HEK293 (cell line): ENCODE measurements around the gene ECT2L.

ENCODE experiments used
- CTCF ChIA-PET: fragments of 350-600 bp; formaldehyde crosslinking; extraction: SDS; loops from one replicate; lab custom pipeline; 2021; ENCODE audit warnings: antibody characterized with exemption; lab: Yijun Ruan, JAX
- POLR2A ChIA-PET: fragments of 300-600 bp; formaldehyde crosslinking; extraction: SDS; loops from one replicate; lab custom pipeline; 2020; ENCODE audit warnings: antibody characterized with exemption, inconsistent platforms; lab: Yijun Ruan, JAX
- H3K27ac ChIP-seq: fragments of 200-500 bp; sonication (Bioruptor generic); 2 replicates; pipeline ENCODE4 v1.5.1; 2014; ENCODE audit warnings: low read depth, low read length, control low read depth, inconsistent platforms; ENCODE audit errors: extremely low read depth
- H3K36me3 ChIP-seq, 2 experiments: fragments of 200-500 bp in 1 of 2; sonication (Bioruptor generic) in 1 of 2; 1 replicate in 1 of 2; 2 replicates in 1 of 2; pipeline ENCODE4 v1.5.1; 2014 to 2017; ENCODE audit warnings: inconsistent platforms in 2 of 2, low read length in 2 of 2; ENCODE audit not compliant: control insufficient read depth in 2 of 2, insufficient read depth in 1 of 2
- H3K4me1 ChIP-seq: fragments of 200-500 bp; sonication (Bioruptor generic); 2 replicates; pipeline ENCODE4 v1.5.1; 2014; ENCODE audit warnings: mild to moderate bottlenecking, low read length, inconsistent platforms; ENCODE audit not compliant: control insufficient read depth, insufficient read depth
- H3K4me3 ChIP-seq: 2 replicates; pipeline ENCODE4 v1.5.1; 2011; ENCODE audit warnings: low read depth, mild to moderate bottlenecking, control low read depth, low read length, moderate library complexity
- H3K9me3 ChIP-seq: fragments of 200-500 bp; sonication (Bioruptor generic); 2 replicates; pipeline ENCODE4 v1.5.1; 2014; ENCODE audit warnings: low read depth, low read length, inconsistent platforms; ENCODE audit not compliant: control insufficient read depth, insufficient read depth
- KLF17 ChIP-seq: fragments of 450-650 bp; formaldehyde crosslinking; IDR thresholded peaks from 2 replicates; pipeline ENCODE4 v1.5.1; 2016; ENCODE audit warnings: missing biosample characterization, missing genetic modification characterization
- KLF7 ChIP-seq: fragments of 450-650 bp; formaldehyde crosslinking; IDR thresholded peaks from 2 replicates; pipeline ENCODE4 v1.5.1; 2016; ENCODE audit warnings: missing biosample characterization, missing genetic modification characterization, borderline replicate concordance
- TCF7L2 ChIP-seq: IDR thresholded peaks from 2 replicates; pipeline ENCODE4 v1.6.1; 2011; ENCODE audit warnings: low read depth, mild to moderate bottlenecking, inconsistent platforms, low read length, moderate library complexity, borderline replicate concordance
- TRIM28 ChIP-seq: IDR thresholded peaks from 2 replicates; pipeline ENCODE4 v1.6.1; 2011; ENCODE audit warnings: low read length, control low read depth, borderline replicate concordance
- ZBTB48 ChIP-seq: fragments of 450-650 bp; formaldehyde crosslinking; IDR thresholded peaks from 2 replicates; pipeline ENCODE4 v1.5.1; 2016; ENCODE audit warnings: missing biosample characterization, missing genetic modification characterization
- ZFP41 ChIP-seq: fragments of 450-650 bp; formaldehyde crosslinking; IDR thresholded peaks from 2 replicates; pipeline ENCODE4 v1.5.1; 2016; ENCODE audit warnings: missing biosample characterization, missing genetic modification characterization, borderline replicate concordance
- ZNF140 ChIP-seq: fragments of 450-650 bp; formaldehyde crosslinking; IDR thresholded peaks from 2 replicates; pipeline ENCODE4 v1.5.1; 2016; ENCODE audit warnings: missing biosample characterization, missing genetic modification characterization
- ZNF16 ChIP-seq: fragments of 450-650 bp; formaldehyde crosslinking; IDR thresholded peaks from 2 replicates; pipeline ENCODE4 v1.5.1; 2016; ENCODE audit warnings: low read depth, missing biosample characterization, missing genetic modification characterization
- ZNF239 ChIP-seq: fragments of 450-650 bp; formaldehyde crosslinking; IDR thresholded peaks from 2 replicates; pipeline ENCODE4 v1.5.1; 2016; ENCODE audit warnings: missing biosample characterization, missing genetic modification characterization
- ZNF24 ChIP-seq: fragments of 450-650 bp; formaldehyde crosslinking; IDR thresholded peaks from 2 replicates; pipeline ENCODE4 v1.5.1; 2016; ENCODE audit warnings: missing biosample characterization, missing genetic modification characterization
- ZNF266 ChIP-seq: fragments of 450-650 bp; formaldehyde crosslinking; IDR thresholded peaks from 2 replicates; pipeline ENCODE4 v1.5.1; 2016; ENCODE audit warnings: missing biosample characterization, missing genetic modification characterization, low read depth
- ZNF274 ChIP-seq, 2 experiments: fragments of 200-500 bp in 1 of 2; fragments of 450-650 bp in 1 of 2; sonication (Bioruptor generic) in 1 of 2; formaldehyde crosslinking in 1 of 2; IDR thresholded peaks; 2 replicates each; pipeline versions ENCODE4 v1.5.1 to v1.6.1; 2014 to 2016; ENCODE audit warnings: borderline replicate concordance in 1 of 2, inconsistent platforms in 1 of 2, low read length in 1 of 2, missing biosample characterization in 1 of 2, missing genetic modification characterization in 1 of 2
- ZNF280D ChIP-seq: fragments of 450-650 bp; formaldehyde crosslinking; IDR thresholded peaks from 2 replicates; pipeline ENCODE4 v1.5.1; 2016; ENCODE audit warnings: missing biosample characterization, missing genetic modification characterization
- ZNF292 ChIP-seq: fragments of 450-650 bp; formaldehyde crosslinking; IDR thresholded peaks from 2 replicates; pipeline ENCODE4 v1.5.1; 2016; ENCODE audit warnings: low read depth, missing biosample characterization, missing genetic modification characterization, borderline replicate concordance
- ZNF335 ChIP-seq: fragments of 450-650 bp; formaldehyde crosslinking; conservative IDR thresholded peaks from 2 replicates; pipeline ENCODE4 v1.5.1; 2016; ENCODE audit warnings: missing biosample characterization, missing genetic modification characterization
- ZNF416 ChIP-seq: fragments of 450-650 bp; formaldehyde crosslinking; IDR thresholded peaks from 2 replicates; pipeline ENCODE4 v1.5.1; 2016; ENCODE audit warnings: missing biosample characterization, missing genetic modification characterization
- ZNF518A ChIP-seq: fragments of 450-650 bp; formaldehyde crosslinking; conservative IDR thresholded peaks from 2 replicates; pipeline ENCODE4 v1.5.1; 2016; ENCODE audit warnings: low read depth, missing biosample characterization, missing genetic modification characterization
- ZNF548 ChIP-seq: fragments of 450-650 bp; formaldehyde crosslinking; IDR thresholded peaks from 2 replicates; pipeline ENCODE4 v1.5.1; 2016; ENCODE audit warnings: missing biosample characterization, missing genetic modification characterization
- ZNF580 ChIP-seq: fragments of 450-650 bp; formaldehyde crosslinking; IDR thresholded peaks from 2 replicates; pipeline ENCODE4 v1.5.1; 2016; ENCODE audit warnings: missing biosample characterization, missing genetic modification characterization
- ZNF677 ChIP-seq: fragments of 450-650 bp; IDR thresholded peaks from 2 replicates; pipeline ENCODE4 v1.5.0; 2018; ENCODE audit warnings: missing biosample characterization, mild to moderate bottlenecking, missing genetic modification characterization, moderate library complexity
- ZNF785 ChIP-seq: fragments of 450-650 bp; formaldehyde crosslinking; IDR thresholded peaks from 2 replicates; pipeline ENCODE4 v1.5.1; 2016; ENCODE audit warnings: missing biosample characterization, missing genetic modification characterization
- ZNF791 ChIP-seq: fragments of 450-650 bp; formaldehyde crosslinking; IDR thresholded peaks from 2 replicates; pipeline ENCODE4 v1.5.1; 2016; ENCODE audit warnings: missing biosample characterization, missing genetic modification characterization
- ZSCAN4 ChIP-seq: fragments of 450-650 bp; formaldehyde crosslinking; IDR thresholded peaks from 2 replicates; pipeline ENCODE4 v1.5.1; 2017; ENCODE audit warnings: missing biosample characterization, missing genetic modification characterization
- ZXDB ChIP-seq: fragments of 450-650 bp; formaldehyde crosslinking; IDR thresholded peaks from 2 replicates; pipeline ENCODE4 v1.5.1; 2016; ENCODE audit warnings: missing biosample characterization, missing genetic modification characterization

ECT2L gene

GRCh38 chr6:138923561-138923960, 127.7 kb downstream of the ECT2L start:
- Histone ChIP-seq H3K9me3 (no peaks in the 10 kb centered on the region), H3K36me3 (peaks cover 6 to 34% of the 10 kb centered on the region in 2 experiments), H3K4me3 (no peak overlapping the region), H3K27ac (no peak overlapping the region), H3K4me1 (no peaks in the 10 kb centered on the region)
- TF ChIP-seq ZNF791 (no peak), TCF7L2 (no peak), ZNF24 (tag by site-specific recombination) (no peak), ZFP41 (tag by site-specific recombination) (no peak), ZNF239 (tag by site-specific recombination) (no peak), ZNF416 (tag by site-specific recombination) (no peak), TRIM28 (no peak), ZNF580 (tag by site-specific recombination) (no peak), ZNF280D (no peak), ZXDB (tag by site-specific recombination) (no peak), ZNF292 (no peak), KLF7 (tag by site-specific recombination) (no peak), ZBTB48 (tag by site-specific recombination) (no peak), ZNF335 (no peak), ZSCAN4 (tag by site-specific recombination) (no peak), ZNF266 (tag by site-specific recombination) (no peak), ZNF785 (tag by site-specific recombination) (no peak), KLF17 (tag by site-specific recombination) (no peak), ZNF274 (IDR thresholded peaks at IDR 0.05; ENCODE audit: low read length) (no peak), ZNF274 (tag by site-specific recombination; IDR thresholded peaks at IDR 0.05; ENCODE audit: borderline replicate concordance) (no peak), ZNF548 (tag by site-specific recombination) (no peak)
- ChIA-PET POLR2A (no interaction called here), CTCF (no interaction called here)

GRCh38 chr6:138925806-138926205, 129.9 kb downstream of the ECT2L start:
- POLR2A ChIA-PET: no interaction called here
- H3K4me3 ChIP-seq: no peak overlapping the region
- H3K36me3 ChIP-seq: peaks cover under 1 to 30% of the 10 kb centered on the region in 2 experiments
- no peak overlapping the region for H3K27ac ChIP-seq
- no peaks in the 10 kb centered on the region for H3K4me1 ChIP-seq
- CTCF ChIA-PET: no interaction called here
- no peaks in the 10 kb centered on the region for H3K9me3 ChIP-seq
- TF ChIP-seq ZXDB (tag by site-specific recombination) (no peak), ZNF16 (tag by site-specific recombination) (no peak), ZNF140 (no peak), ZNF677 (tag by site-specific recombination) (no peak), ZNF580 (tag by site-specific recombination) (no peak), ZNF518A (no peak), ZNF274 (IDR thresholded peaks at IDR 0.05; ENCODE audit: low read length) (no peak), ZNF274 (tag by site-specific recombination; IDR thresholded peaks at IDR 0.05; ENCODE audit: borderline replicate concordance) (no peak)
